A204.1 (cell line): ENCODE measurements around the gene RAB40C.

Source experiments
- FAIRE-seq: peaks from 2 replicates; lab custom pipeline; 2012; peaks lifted over from hg19 to GRCh38; lab: Jason Lieb, UNC

RAB40C gene

GRCh38 chr16:617855-618254, 28.0 kb downstream of the RAB40C start:
- no peak for FAIRE-seq

GRCh38 chr16:619476-620100, 29.7 kb downstream of the RAB40C start:
- FAIRE-seq = no peak

GRCh38 chr16:620700-621525, 31.0 kb downstream of the RAB40C start:
- FAIRE-seq = no peak

GRCh38 chr16:621526-622105, 31.8 kb downstream of the RAB40C start:
- FAIRE-seq = no peak

GRCh38 chr16:622920-623280, 33.0 kb downstream of the RAB40C start:
- no peak for FAIRE-seq

- FAIRE-seq = no peak
Measured at GRCh38 chr16:624526-625070, 34.7 kb downstream of the RAB40C start.

GRCh38 chr16:625117-625976, 35.5 kb downstream of the RAB40C start:
- FAIRE-seq = no peak

GRCh38 chr16:625977-626765, 36.3 kb downstream of the RAB40C start:
- no peak for FAIRE-seq

- FAIRE-seq = no peak
Measured at GRCh38 chr16:626787-627453, 37.1 kb downstream of the RAB40C start.

GRCh38 chr16:627454-628239, 37.8 kb downstream of the RAB40C start:
- FAIRE-seq = no peak

- no peak for FAIRE-seq
Measured at GRCh38 chr16:628321-629061, 38.6 kb downstream of the RAB40C start.

- no peak for FAIRE-seq
Measured at GRCh38 chr16:629185-629832, 39.4 kb downstream of the RAB40C start.

- no peak for FAIRE-seq
Measured at GRCh38 chr16:629833-630248, 40.0 kb downstream of the RAB40C start.

- FAIRE-seq = no peak
Measured at GRCh38 chr16:630249-630814, 40.5 kb downstream of the RAB40C start.

GRCh38 chr16:630815-631405, 41.0 kb downstream of the RAB40C start, which contains the start of gene WFIKKN1:
Gene WFIKKN1, plus strand, starts transcription at chr16:630985. Its CDS starts 269 bp downstream, at chr16:631254.
- no peak for FAIRE-seq

GRCh38 chr16:631808-632358, 42.0 kb downstream of the RAB40C start:
- FAIRE-seq = no peak

GRCh38 chr16:632486-633335, 42.8 kb downstream of the RAB40C start:
- FAIRE-seq = no peak
